ENCODE data around the gene RALGAPA2.

GRCh38 chr20:20564279-20564678, 148.2 kb downstream of the RALGAPA2 start:
- no peak for TF ChIP-seq EZH2 (IDR thresholded peaks at IDR 0.05; ENCODE audit: insufficient read depth, poor library complexity, severe bottlenecking)
- no peak for TF ChIP-seq EZH2phosphoT487 (IDR thresholded peaks at IDR 0.05; ENCODE audit: insufficient read depth, low read depth)

Data from GM23248 (cell line).